H9 (cell line): ENCODE data around the gene ARHGAP8. TPM values are rescaled to one million over a fixed set of nuclear protein-coding genes. Genes with fewer than 3 reads are reported as not detected.

Experiments
- DNase-seq: peaks from one replicate; pipeline ENCODE4 v3.0.0-alpha.2; 2017
- H2AFZ ChIP-seq: one replicate; pipeline ENCODE4 v1.6.1; 2013; ENCODE audit warnings: mild to moderate bottlenecking, low read length, control low read depth, moderate library complexity
- H2AK5ac ChIP-seq: 2 replicates; pipeline ENCODE4 v1.6.1; 2013; ENCODE audit warnings: low read length, control low read depth, mixed read lengths; ENCODE audit not compliant: insufficient read length
- H2BK120ac ChIP-seq: one replicate; pipeline ENCODE4 v1.6.1; 2013; ENCODE audit warnings: low read depth, mild to moderate bottlenecking, low read length, control low read depth, inconsistent platforms; ENCODE audit not compliant: poor library complexity, severe bottlenecking
- H2BK12ac ChIP-seq: 2 replicates; pipeline ENCODE4 v1.6.1; 2013; ENCODE audit warnings: low read length, control low read depth, mixed read lengths, low read depth; ENCODE audit not compliant: insufficient read length
- H2BK15ac ChIP-seq: 2 replicates; pipeline ENCODE4 v1.6.1; 2013; ENCODE audit warnings: low read depth, low read length, control low read depth
- H2BK20ac ChIP-seq: one replicate; pipeline ENCODE4 v1.6.1; 2013; ENCODE audit warnings: low read depth, mild to moderate bottlenecking, low read length, control low read depth, inconsistent platforms; ENCODE audit not compliant: poor library complexity, severe bottlenecking
- H2BK5ac ChIP-seq: 2 replicates; pipeline ENCODE4 v1.6.1; 2013; ENCODE audit warnings: low read length, control low read depth, mixed read lengths; ENCODE audit not compliant: insufficient read length
- H3K14ac ChIP-seq: 2 replicates; pipeline ENCODE4 v1.6.1; 2013; ENCODE audit warnings: low read length, control low read depth; ENCODE audit not compliant: insufficient read depth
- H3K18ac ChIP-seq: 2 replicates; pipeline ENCODE4 v1.6.1; 2013; ENCODE audit warnings: low read depth, mild to moderate bottlenecking, mixed read lengths, low read length, control low read depth; ENCODE audit not compliant: insufficient read length
- H3K23ac ChIP-seq: 2 replicates; pipeline ENCODE4 v1.6.1; 2013; ENCODE audit warnings: low read length, control low read depth, mixed read lengths, low read depth; ENCODE audit not compliant: insufficient read length
- H3K23me2 ChIP-seq: 2 replicates; pipeline ENCODE4 v1.6.1; 2013; ENCODE audit warnings: low read depth, mild to moderate bottlenecking, mixed read lengths, low read length, control low read depth; ENCODE audit not compliant: insufficient read length, poor library complexity, severe bottlenecking
- H3K27ac ChIP-seq: 2 replicates; pipeline ENCODE4 v1.5.1; 2013; ENCODE audit warnings: low read length, control low read depth, mixed read lengths, low read depth; ENCODE audit not compliant: insufficient read length
- H3K27me3 ChIP-seq: 2 replicates; pipeline ENCODE4 v1.6.1; 2013; ENCODE audit warnings: low read length, control low read depth, inconsistent platforms; ENCODE audit not compliant: insufficient read depth
- H3K4ac ChIP-seq: 2 replicates; pipeline ENCODE4 v1.6.1; 2013; ENCODE audit warnings: low read depth, mild to moderate bottlenecking, control low read depth, inconsistent platforms, low read length, moderate library complexity
- H3K4me1 ChIP-seq: 2 replicates; pipeline ENCODE4 v1.6.1; 2013; ENCODE audit warnings: low read length, control low read depth, inconsistent platforms; ENCODE audit not compliant: insufficient read depth
- H3K4me2 ChIP-seq: 2 replicates; pipeline ENCODE4 v1.6.1; 2013; ENCODE audit warnings: low read length, control low read depth, mixed read lengths; ENCODE audit not compliant: insufficient read length, insufficient read depth
- H3K56ac ChIP-seq: 2 replicates; pipeline ENCODE4 v1.6.1; 2013; ENCODE audit warnings: low read depth, mild to moderate bottlenecking, mixed read lengths, low read length, control low read depth; ENCODE audit not compliant: insufficient read length
- H3K79me1 ChIP-seq: 2 replicates; pipeline ENCODE4 v1.6.1; 2013; ENCODE audit warnings: low read depth, mild to moderate bottlenecking, moderate library complexity, low read length, control low read depth, inconsistent platforms; ENCODE audit not compliant: insufficient read depth, poor library complexity, severe bottlenecking
- H3K79me2 ChIP-seq: 2 replicates; pipeline ENCODE4 v1.6.1; 2013; ENCODE audit warnings: low read length, control low read depth, inconsistent platforms; ENCODE audit not compliant: insufficient read depth
- H3K9ac ChIP-seq: 2 replicates; pipeline ENCODE4 v1.6.1; 2013; ENCODE audit warnings: low read length, control low read depth, mixed read lengths; ENCODE audit not compliant: insufficient read length; ENCODE audit errors: extremely low read depth
- H3K9me3 ChIP-seq: one replicate; pipeline ENCODE4 v1.6.1; 2013; ENCODE audit warnings: low read depth, low read length, inconsistent platforms; ENCODE audit not compliant: control insufficient read depth
- H3T11ph ChIP-seq: one replicate; pipeline ENCODE4 v1.6.1; 2013; ENCODE audit warnings: mild to moderate bottlenecking, low read length, control low read depth, inconsistent platforms
- H4K20me1 ChIP-seq: one replicate; pipeline ENCODE4 v1.6.1; 2013; ENCODE audit not compliant: control insufficient read depth, insufficient read length, insufficient read depth
- H4K5ac ChIP-seq: 2 replicates; pipeline ENCODE4 v1.6.1; 2013; ENCODE audit warnings: low read depth, mild to moderate bottlenecking, mixed read lengths, low read length, control low read depth; ENCODE audit not compliant: insufficient read length
- H4K8ac ChIP-seq: replicated peaks from 2 replicates; pipeline ENCODE4 v1.6.1; 2013; ENCODE audit warnings: low read length, control low read depth, mixed read lengths, low read depth; ENCODE audit not compliant: insufficient read length
- H4K91ac ChIP-seq: 2 replicates; pipeline ENCODE4 v1.6.1; 2013; ENCODE audit warnings: low read depth, mild to moderate bottlenecking, moderate library complexity, mixed read lengths, low read length, control low read depth; ENCODE audit not compliant: insufficient read length
- H3K27ac Mint-ChIP-seq, 3 experiments: 2 replicates in 2 of 3; 3 replicates in 1 of 3; pipeline ENCODE4 v1.8.0; 2020 to 2021; ENCODE audit warnings: mixed read lengths in 3 of 3, mild to moderate bottlenecking in 1 of 3, moderate library complexity in 1 of 3
- H3K27me3 Mint-ChIP-seq: 2 replicates; pipeline ENCODE4 v1.8.0; 2021; ENCODE audit warnings: low read depth, mild to moderate bottlenecking, moderate library complexity, mixed read lengths
- H3K36me3 Mint-ChIP-seq, 3 experiments: 2 replicates in 2 of 3; 3 replicates in 1 of 3; pipeline ENCODE4 v1.8.0; 2020 to 2021; ENCODE audit warnings: low read depth in 3 of 3, mixed read lengths in 3 of 3; ENCODE audit not compliant: insufficient read depth in 1 of 3
- H3K4me1 Mint-ChIP-seq, 2 experiments: 2 replicates each; pipeline ENCODE4 v1.8.0; 2020; ENCODE audit warnings: mixed read lengths in 2 of 2
- H3K4me3 Mint-ChIP-seq, 2 experiments: 2 replicates in 1 of 2; 3 replicates in 1 of 2; pipeline ENCODE4 v1.8.0; 2020 to 2021; ENCODE audit warnings: mild to moderate bottlenecking in 2 of 2, mixed read lengths in 2 of 2, moderate library complexity in 1 of 2
- H3K9me3 Mint-ChIP-seq, 2 experiments: 2 replicates in 1 of 2; 3 replicates in 1 of 2; pipeline ENCODE4 v1.8.0; 2020; ENCODE audit warnings: mild to moderate bottlenecking in 2 of 2, mixed read lengths in 2 of 2, moderate library complexity in 1 of 2
- CTCF ChIP-seq: fragments of 200-600 bp; sonication (generic); conservative IDR thresholded peaks from 3 replicates; pipeline ENCODE4 v1.8.0; 2021; ENCODE audit warnings: antibody characterized with exemption, mild to moderate bottlenecking
- WGBS: extraction: QIAGEN DNeasy Blood & Tissue Kit; methylation state at CpG from one replicate; pipeline ENCODE4 v1.1.7; 2013; ENCODE audit warnings: missing lambda C conversion rate, low lambda C conversion rate, mixed read lengths; ENCODE audit not compliant: insufficient read length; ENCODE audit errors: extremely low coverage; 5-methylcytosine and 5-hydroxymethylcytosine counted together
- total RNA-seq: library from RNA; stranded (reverse); gene quantifications from 2 replicates; pipeline ENCODE4 v1.2.1, GENCODE V29; 2021

Gene ARHGAP8
- total RNA-seq, 1 experiment from 2014 or later: 35.4 TPM

DNA sequence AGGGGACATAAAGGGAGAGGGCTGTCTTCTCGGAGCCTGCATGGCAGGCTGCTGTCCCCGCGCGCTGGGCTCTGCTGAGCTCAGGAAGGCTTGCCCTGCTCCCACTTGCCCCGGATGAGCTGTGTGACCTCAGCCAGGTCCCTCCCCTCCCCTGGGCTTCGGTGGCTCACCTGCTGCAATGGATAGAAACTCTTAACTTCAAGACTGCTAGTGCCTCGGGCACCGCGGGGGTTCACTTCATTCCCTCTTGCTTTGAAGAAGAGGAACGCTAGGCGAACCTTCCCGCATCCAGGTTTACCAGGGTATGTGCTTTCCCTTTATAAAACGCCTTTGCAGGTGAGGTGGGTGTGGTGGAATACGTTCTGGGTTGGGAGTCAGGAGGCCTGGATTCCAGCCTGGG lies 142.4 kb downstream of the ARHGAP8 start:
- no CpG with 5 or more reads among the region's 14 CpGs for WGBS
- no peak for TF ChIP-seq CTCF
- H2BK20ac ChIP-seq: no peak overlapping the region
- H3K27ac ChIP-seq: no peak overlapping the region
- H3K4me3 Mint-ChIP-seq: no peak overlapping the region
- H2BK12ac ChIP-seq: no peak overlapping the region
- no peak overlapping the region for H3K23ac ChIP-seq
- H3K27me3 Mint-ChIP-seq: no peaks in the 10 kb centered on the region
- H4K91ac ChIP-seq: no peak overlapping the region
- H3T11ph ChIP-seq: no peak overlapping the region
- no peak overlapping the region for H2BK15ac ChIP-seq
- H3K56ac ChIP-seq: no peak overlapping the region
- no peak overlapping the region for H3K4ac ChIP-seq
- no peak overlapping the region for H2BK120ac ChIP-seq
- no peaks in the 10 kb centered on the region for H3K79me1 ChIP-seq
- H3K23me2 ChIP-seq: no peaks in the 10 kb centered on the region
- no peak overlapping the region; the same call in 1 of the 2 replicates for H3K14ac ChIP-seq
- no peaks in the 10 kb centered on the region for H3K9me3 Mint-ChIP-seq
- no peak overlapping the region for H2AK5ac ChIP-seq
- H4K20me1 ChIP-seq: no peaks in the 10 kb centered on the region
- H3K18ac ChIP-seq: no peak overlapping the region
- H2AFZ ChIP-seq: no peak overlapping the region
- H3K9ac ChIP-seq: no peak overlapping the region
- peaks cover 11 to 47% (median 31%) of the 10 kb centered on the region in 3 experiments for H3K36me3 Mint-ChIP-seq
- no peaks in the 10 kb centered on the region for H3K79me2 ChIP-seq
- peak; percentile 28 for DNase-seq
- no peak overlapping the region for H4K8ac ChIP-seq
- H4K5ac ChIP-seq: no peak overlapping the region
- no peaks in the 10 kb centered on the region for H3K9me3 ChIP-seq
- no peaks in the 10 kb centered on the region for H3K27me3 ChIP-seq
- no peaks in the 10 kb centered on the region for H3K4me1 ChIP-seq
- 0 out of 7 replicates have a peak overlapping the region, but pooled peaks of 1 of the 3 experiments have one; percentile 44 for H3K27ac Mint-ChIP-seq
- H2BK5ac ChIP-seq: no peak overlapping the region
- no peak overlapping the region for H3K4me2 ChIP-seq
- H3K4me1 Mint-ChIP-seq: peaks cover 9 to 12% of the 10 kb centered on the region in 2 experiments
